ENCODE measurements around the gene ADD3.

DNA sequence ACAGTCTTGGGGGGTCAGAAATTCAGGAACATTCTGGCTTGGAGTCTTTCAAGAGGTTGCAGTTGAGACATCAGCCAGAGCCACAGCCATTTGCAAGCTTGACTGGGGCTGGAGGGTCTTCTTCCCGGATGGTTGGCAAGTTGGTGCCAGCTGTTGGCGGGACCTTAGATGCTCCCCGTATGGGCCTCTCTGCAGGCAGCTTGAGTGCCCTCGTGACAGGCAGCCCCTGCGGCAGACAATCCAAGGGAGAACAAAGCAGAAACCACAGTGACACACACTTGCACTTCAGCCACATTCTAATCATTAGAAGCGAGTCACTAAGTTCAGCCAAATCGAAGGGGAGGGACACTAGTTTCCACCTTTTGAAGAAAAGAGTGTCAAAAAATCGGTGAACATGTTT lies 140.2 kb downstream of the ADD3 start:
- no peak for TF ChIP-seq CTCF (IDR thresholded peaks at IDR 0.05; ENCODE audit: extremely low read depth in 1 of 2, insufficient read depth in 1 of 2, low read depth in 1 of 2, low read length in 2 of 2)
- no peak for TF ChIP-seq EZH2 (IDR thresholded peaks at IDR 0.05; ENCODE audit: borderline replicate concordance, low read depth, low read length, severe bottlenecking)
- no peak for TF ChIP-seq MYC (IDR thresholded peaks at IDR 0.05; ENCODE audit: low read depth, low read length)
- TF ChIP-seq POLR2A (IDR thresholded peaks at IDR 0.05; ENCODE audit: low read depth, low read length) = no peak
- no peak for TF ChIP-seq MAX (IDR thresholded peaks at IDR 0.05; ENCODE audit: insufficient read depth, insufficient read length)
- no peak for TF ChIP-seq POLR2AphosphoS5 (IDR thresholded peaks at IDR 0.05; ENCODE audit: insufficient read depth, low read depth, low read length)
- TF ChIP-seq FOS (IDR thresholded peaks at IDR 0.05; ENCODE audit: borderline replicate concordance, insufficient read depth, low read length) = no peak
- no peak for TF ChIP-seq JUN (IDR thresholded peaks at IDR 0.05; ENCODE audit: borderline replicate concordance, insufficient read depth, insufficient read length, low read depth)
